ENCODE data around the gene CDHR3.

CDHR3 gene

GRCh38 chr7:106065575-106066500 is 102.8 kb downstream of the CDHR3 start:
- peak overlapping the region; percentile 58 for H3K9ac ChIP-seq (ENCODE audit: insufficient read length)
- no peaks in the 10 kb centered on the region for H3K36me3 ChIP-seq (ENCODE audit: insufficient read depth, low read length)
- peak overlapping the region; percentile 33; the same call in 1 of the 2 replicates for H3K27ac ChIP-seq
- no peak for TF ChIP-seq EZH2 (IDR thresholded peaks at IDR 0.05)
- no peak for TF ChIP-seq FOXP2 (optimal IDR thresholded peaks at IDR 0.05; ENCODE audit: control extremely low read depth, extremely low read length, insufficient read depth)
- no peak for TF ChIP-seq POLR2AphosphoS5 (IDR thresholded peaks at IDR 0.05; ENCODE audit: borderline replicate concordance, low read depth, low read length)
- peak overlapping the region; percentile 44; the same call in 1 of the 2 replicates for H3K4me3 ChIP-seq
- no peak for DNase-seq (ENCODE audit: low read depth, low spot score)
- no peaks in the 10 kb centered on the region for H3K9me3 ChIP-seq (ENCODE audit: low read depth, low read length)

DNA sequence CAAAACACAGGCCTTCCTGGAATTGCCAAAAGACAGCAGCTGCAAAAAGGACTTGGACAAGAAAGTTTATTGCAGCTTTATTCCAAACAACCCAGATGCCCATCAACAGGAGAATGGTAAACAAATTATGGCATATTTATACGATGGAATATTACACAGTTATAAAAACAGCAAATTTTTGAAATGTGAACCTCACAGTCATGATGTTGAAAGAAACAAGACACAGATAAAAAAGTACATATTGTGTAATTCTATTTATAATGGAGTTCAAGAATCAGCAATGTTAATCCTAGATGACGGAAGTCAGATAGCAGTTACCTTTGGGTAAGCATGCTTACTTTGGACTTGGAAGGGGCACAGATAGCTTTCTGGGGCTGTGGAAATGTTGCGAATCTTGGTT is 104.6 kb downstream of the CDHR3 start:
- H3K9ac ChIP-seq (ENCODE audit: insufficient read length) = no peak overlapping the region
- no peaks in the 10 kb centered on the region for H3K36me3 ChIP-seq (ENCODE audit: insufficient read depth, low read length)
- H3K27ac ChIP-seq = no peak overlapping the region
- TF ChIP-seq EZH2 (IDR thresholded peaks at IDR 0.05) (no peak), POLR2AphosphoS5 (IDR thresholded peaks at IDR 0.05; ENCODE audit: borderline replicate concordance, low read depth, low read length) (no peak), FOXP2 (optimal IDR thresholded peaks at IDR 0.05; ENCODE audit: control extremely low read depth, extremely low read length, insufficient read depth) (no peak)
- H3K9me3 ChIP-seq (ENCODE audit: low read depth, low read length) = no peaks in the 10 kb centered on the region
- DNase-seq (ENCODE audit: low read depth, low spot score) = no peak
- H3K4me3 ChIP-seq = no peak overlapping the region

DNA sequence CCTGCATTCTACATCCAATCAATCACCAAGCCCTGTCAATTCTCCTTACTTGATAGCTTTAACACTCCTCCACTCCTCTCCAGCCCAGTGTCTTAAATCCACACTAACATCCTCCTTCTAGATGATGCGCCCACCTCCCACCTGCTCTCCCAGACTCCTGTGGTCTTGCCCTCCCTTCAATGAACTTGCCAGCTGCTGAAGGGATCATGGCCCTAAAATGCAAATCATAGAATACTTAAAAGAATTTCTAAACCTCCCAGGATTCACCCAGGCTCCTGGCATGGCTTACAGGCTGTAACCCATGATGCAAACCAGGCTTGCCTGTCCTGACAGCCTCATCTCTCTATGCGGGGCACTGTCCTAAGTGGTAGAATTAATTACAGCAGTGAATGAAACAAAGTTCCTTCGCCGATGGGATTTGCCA is 105.5 kb downstream of the CDHR3 start:
- TF ChIP-seq FOXP2 (optimal IDR thresholded peaks at IDR 0.05; ENCODE audit: control extremely low read depth, extremely low read length, insufficient read depth) = no peak
- no peak for TF ChIP-seq EZH2 (IDR thresholded peaks at IDR 0.05)
- no peak for TF ChIP-seq POLR2AphosphoS5 (IDR thresholded peaks at IDR 0.05; ENCODE audit: borderline replicate concordance, low read depth, low read length)
- Histone ChIP-seq H3K4me3 (no peak overlapping the region), H3K36me3 (ENCODE audit: insufficient read depth, low read length) (no peaks in the 10 kb centered on the region), H3K27ac (no peak overlapping the region), H3K9me3 (ENCODE audit: low read depth, low read length) (no peaks in the 10 kb centered on the region), H3K9ac (ENCODE audit: insufficient read length) (no peak overlapping the region)
- no peak for DNase-seq (ENCODE audit: low read depth, low spot score)

GRCh38 chr7:106068986-106069385 is 105.9 kb downstream of the CDHR3 start:
- H3K9me3 ChIP-seq (ENCODE audit: low read depth, low read length) = no peaks in the 10 kb centered on the region
- H3K9ac ChIP-seq (ENCODE audit: insufficient read length) = no peak overlapping the region
- no peaks in the 10 kb centered on the region for H3K36me3 ChIP-seq (ENCODE audit: insufficient read depth, low read length)
- H3K27ac ChIP-seq = no peak overlapping the region
- no peak for TF ChIP-seq FOXP2 (optimal IDR thresholded peaks at IDR 0.05; ENCODE audit: control extremely low read depth, extremely low read length, insufficient read depth)
- DNase-seq (ENCODE audit: low read depth, low spot score) = no peak
- H3K4me3 ChIP-seq = no peak overlapping the region

GRCh38 chr7:106069471-106070200 is 106.6 kb downstream of the CDHR3 start:
- DNase-seq (ENCODE audit: low read depth, low spot score) = no peak
- TF ChIP-seq FOXP2 (optimal IDR thresholded peaks at IDR 0.05; ENCODE audit: control extremely low read depth, extremely low read length, insufficient read depth) = no peak
- no peak for TF ChIP-seq POLR2AphosphoS5 (IDR thresholded peaks at IDR 0.05; ENCODE audit: borderline replicate concordance, low read depth, low read length)
- TF ChIP-seq EZH2 (IDR thresholded peaks at IDR 0.05) = no peak
- Histone ChIP-seq H3K27ac (no peak overlapping the region), H3K9me3 (ENCODE audit: low read depth, low read length) (no peaks in the 10 kb centered on the region), H3K4me3 (no peak overlapping the region), H3K9ac (ENCODE audit: insufficient read length) (no peak overlapping the region), H3K36me3 (ENCODE audit: insufficient read depth, low read length) (no peaks in the 10 kb centered on the region)

DNA sequence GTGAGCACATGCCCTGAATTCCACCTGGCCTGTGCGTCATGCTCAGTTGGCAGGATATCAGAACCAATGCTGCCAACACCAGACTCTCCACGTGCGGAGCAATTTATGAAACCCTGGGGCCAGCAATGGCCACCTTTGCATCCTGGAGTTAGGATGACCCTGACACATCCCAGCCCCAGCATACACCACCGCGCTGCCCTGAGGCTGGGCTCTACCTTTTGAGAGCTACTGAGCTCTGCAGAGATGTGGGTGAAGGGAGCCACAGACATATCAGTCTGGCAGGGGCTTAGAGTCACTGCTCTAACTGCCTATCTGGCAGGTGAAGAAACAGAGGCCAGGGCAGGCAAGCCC is 107.1 kb downstream of the CDHR3 start:
- Histone ChIP-seq H3K9ac (ENCODE audit: insufficient read length) (no peak overlapping the region), H3K27ac (no peak overlapping the region), H3K36me3 (ENCODE audit: insufficient read depth, low read length) (no peaks in the 10 kb centered on the region), H3K9me3 (ENCODE audit: low read depth, low read length) (no peaks in the 10 kb centered on the region), H3K4me3 (no peak overlapping the region)
- no peak for DNase-seq (ENCODE audit: low read depth, low spot score)
- TF ChIP-seq EZH2 (IDR thresholded peaks at IDR 0.05) = no peak
- TF ChIP-seq FOXP2 (optimal IDR thresholded peaks at IDR 0.05; ENCODE audit: control extremely low read depth, extremely low read length, insufficient read depth) = no peak
- no peak for TF ChIP-seq POLR2AphosphoS5 (IDR thresholded peaks at IDR 0.05; ENCODE audit: borderline replicate concordance, low read depth, low read length)

- H3K36me3 ChIP-seq (ENCODE audit: insufficient read depth, low read length) = no peaks in the 10 kb centered on the region
- TF ChIP-seq EZH2 (IDR thresholded peaks at IDR 0.05) = no peak
- no peak for TF ChIP-seq FOXP2 (optimal IDR thresholded peaks at IDR 0.05; ENCODE audit: control extremely low read depth, extremely low read length, insufficient read depth)
- TF ChIP-seq POLR2AphosphoS5 (IDR thresholded peaks at IDR 0.05; ENCODE audit: borderline replicate concordance, low read depth, low read length) = no peak
- no peak overlapping the region for H3K9ac ChIP-seq (ENCODE audit: insufficient read length)
- H3K9me3 ChIP-seq (ENCODE audit: low read depth, low read length) = no peaks in the 10 kb centered on the region
- H3K4me3 ChIP-seq = peak overlapping the region; percentile 53; the same call in 1 of the 2 replicates
- peak overlapping the region; percentile 86 for H3K27ac ChIP-seq
- DNase-seq (ENCODE audit: low read depth, low spot score) = no peak
Observed at GRCh38 chr7:106070567-106071254, 107.6 kb downstream of the CDHR3 start.
